Amniotic stem cell (primary cell): Measurements from ENCODE around the gene TSPO.
"Not testable (repeated sequence)": the region's sequence is repeated elsewhere in the genome, so short reads cannot be mapped to it uniquely, and the experiment has no call there.

Experiments used
- DNase-seq: peaks from one replicate; lab custom pipeline; 2025; lab: John Stamatoyannopoulos, UW

The TSPO gene

DNA sequence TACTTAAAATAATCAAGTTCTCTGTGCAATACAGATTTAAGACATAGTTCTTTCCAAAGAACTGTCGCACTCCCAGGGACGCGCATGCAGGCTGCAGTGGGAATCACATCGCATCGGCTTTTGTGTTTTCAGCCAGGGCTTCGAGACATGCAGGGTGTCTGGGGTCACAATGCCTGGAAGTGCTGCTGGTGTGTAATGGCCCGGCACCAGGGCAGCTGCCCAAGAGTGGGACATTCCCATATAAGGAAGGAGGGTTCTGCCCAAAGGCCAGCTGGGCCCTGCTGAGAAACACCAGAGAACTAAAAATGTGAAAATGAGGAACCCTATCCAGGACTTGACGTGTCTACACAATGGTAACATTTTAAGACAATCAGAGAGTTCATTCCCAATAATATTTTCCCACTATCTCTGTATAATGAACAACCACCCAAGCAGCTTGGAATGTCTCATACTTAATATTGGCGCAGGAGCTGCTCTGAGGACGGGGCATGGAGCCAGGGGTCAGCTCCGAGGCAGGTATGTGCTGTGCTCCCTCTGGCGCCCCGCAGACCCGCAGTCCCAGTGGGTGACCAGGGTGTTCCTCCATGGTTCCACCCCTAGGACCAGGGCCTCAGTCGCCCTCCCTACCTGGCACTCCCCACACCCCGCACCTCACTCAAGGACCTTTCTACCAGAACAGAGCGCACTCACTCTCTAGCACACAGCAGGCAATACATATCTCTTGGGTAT lies 19.4 kb upstream of the TSPO start:
- DNase-seq: no peak

DNA sequence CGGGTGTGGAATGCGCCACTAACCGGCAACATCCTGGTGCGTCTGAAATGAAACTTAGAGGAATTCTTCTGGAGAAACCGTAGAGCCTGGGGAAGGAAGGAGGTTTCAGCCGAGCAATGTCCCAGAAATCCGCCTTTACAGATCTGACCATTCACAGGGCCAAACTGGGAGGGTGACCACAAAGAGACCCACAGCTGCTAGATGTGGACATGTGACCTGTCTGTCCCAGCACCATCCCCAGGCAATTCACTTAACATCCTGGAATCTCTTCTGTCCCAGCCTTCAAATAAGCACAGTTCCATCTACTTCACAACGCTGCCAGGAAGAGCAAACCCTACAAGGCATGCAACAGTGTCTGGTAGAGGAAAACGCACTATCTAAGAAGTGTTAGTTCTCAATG lies 18.0 kb upstream of the TSPO start:
- no peak for DNase-seq

GRCh38 chr22:43134553-43134952 lies 16.8 kb upstream of the TSPO start:
- DNase-seq: no peak

DNA sequence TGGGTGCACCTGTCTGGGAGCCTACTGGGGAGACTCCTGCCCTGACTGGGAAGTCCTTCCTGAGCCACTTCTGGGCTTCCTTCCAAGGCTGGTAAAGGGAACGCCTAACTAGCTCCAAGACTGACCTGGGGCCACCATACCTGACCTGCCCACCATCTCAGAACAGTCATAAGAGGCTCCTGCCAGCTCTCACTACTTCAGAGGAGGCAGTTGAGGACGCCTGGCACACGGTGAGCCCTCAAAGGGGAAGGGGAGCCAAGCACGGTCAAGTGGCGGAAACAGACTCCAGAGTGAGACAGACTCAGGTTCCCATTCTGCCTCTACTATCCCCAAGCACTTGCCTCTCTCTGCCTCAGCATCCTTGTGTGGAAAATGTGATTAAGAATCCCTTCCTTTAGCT lies 15.8 kb upstream of the TSPO start:
- no peak for DNase-seq

- no peak for DNase-seq
These were observed 15.1 kb upstream of the TSPO start for GRCh38 chr22:43136255-43136654.

GRCh38 chr22:43136801-43137200 lies 14.6 kb upstream of the TSPO start:
- no peak for DNase-seq

GRCh38 chr22:43142880-43143562 lies 8.3 kb upstream of the TSPO start, which contains the start of gene MCAT:
MCAT (minus strand) TSS chr22:43143398; CDS start chr22:43143348, 50 bp downstream.
- DNase-seq: peak; percentile 32

GRCh38 chr22:43144949-43145348 lies 6.4 kb upstream of the TSPO start:
- no peak for DNase-seq

GRCh38 chr22:43145371-43145770 lies 6.0 kb upstream of the TSPO start:
- DNase-seq: not testable (repeated sequence)

GRCh38 chr22:43146332-43146731 lies 5.0 kb upstream of the TSPO start:
- not testable (repeated sequence) for DNase-seq

DNA sequence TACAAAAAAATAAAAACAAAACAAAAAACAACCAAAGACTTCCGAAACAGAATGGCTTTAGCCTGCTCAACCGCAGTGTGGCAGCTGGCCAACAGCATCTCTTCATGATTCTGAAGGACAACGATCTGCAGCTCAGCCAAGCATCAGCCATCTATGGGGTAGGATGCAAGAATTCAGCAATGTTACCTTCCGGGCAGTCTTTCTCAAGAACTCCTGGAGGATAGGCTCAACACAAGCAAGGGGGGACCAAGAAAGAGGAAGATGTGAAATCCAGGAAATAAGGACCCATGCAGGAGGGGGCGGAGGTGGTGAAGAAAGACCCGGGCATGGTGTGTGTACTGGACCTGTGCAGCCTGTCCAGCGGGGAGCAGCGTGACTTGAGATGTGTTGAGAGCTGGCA lies 3.5 kb upstream of the TSPO start:
- DNase-seq: no peak

GRCh38 chr22:43148581-43148980 lies 2.8 kb upstream of the TSPO start:
- DNase-seq: no peak

DNA sequence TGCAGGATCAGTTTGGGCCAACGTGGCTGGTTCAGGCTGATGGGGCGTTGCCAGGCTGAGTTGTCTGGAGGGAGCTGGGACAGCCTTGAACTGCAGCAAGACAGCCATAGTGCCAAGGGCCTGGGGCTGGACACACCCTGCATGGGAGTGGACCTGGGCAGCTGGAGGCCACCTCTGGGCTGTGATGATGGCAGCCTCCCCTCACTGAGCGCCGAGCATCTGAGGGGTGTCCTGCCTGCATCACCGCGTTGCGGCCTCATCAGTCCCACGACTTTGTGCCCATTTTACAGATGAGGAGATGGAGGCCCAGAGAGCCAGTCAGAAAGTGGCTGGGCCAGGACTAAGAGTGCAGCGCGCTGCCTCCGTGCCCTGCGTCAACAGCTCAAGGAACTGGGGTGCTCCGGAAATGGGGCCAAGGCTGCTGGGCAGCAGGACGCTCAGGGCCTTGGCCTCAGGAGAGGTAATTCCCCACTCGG lies 590 bp upstream of the TSPO start:
- DNase-seq: no peak

- DNase-seq: no peak
These were observed 621 bp downstream of the TSPO start for GRCh38 chr22:43152003-43152356.

DNA sequence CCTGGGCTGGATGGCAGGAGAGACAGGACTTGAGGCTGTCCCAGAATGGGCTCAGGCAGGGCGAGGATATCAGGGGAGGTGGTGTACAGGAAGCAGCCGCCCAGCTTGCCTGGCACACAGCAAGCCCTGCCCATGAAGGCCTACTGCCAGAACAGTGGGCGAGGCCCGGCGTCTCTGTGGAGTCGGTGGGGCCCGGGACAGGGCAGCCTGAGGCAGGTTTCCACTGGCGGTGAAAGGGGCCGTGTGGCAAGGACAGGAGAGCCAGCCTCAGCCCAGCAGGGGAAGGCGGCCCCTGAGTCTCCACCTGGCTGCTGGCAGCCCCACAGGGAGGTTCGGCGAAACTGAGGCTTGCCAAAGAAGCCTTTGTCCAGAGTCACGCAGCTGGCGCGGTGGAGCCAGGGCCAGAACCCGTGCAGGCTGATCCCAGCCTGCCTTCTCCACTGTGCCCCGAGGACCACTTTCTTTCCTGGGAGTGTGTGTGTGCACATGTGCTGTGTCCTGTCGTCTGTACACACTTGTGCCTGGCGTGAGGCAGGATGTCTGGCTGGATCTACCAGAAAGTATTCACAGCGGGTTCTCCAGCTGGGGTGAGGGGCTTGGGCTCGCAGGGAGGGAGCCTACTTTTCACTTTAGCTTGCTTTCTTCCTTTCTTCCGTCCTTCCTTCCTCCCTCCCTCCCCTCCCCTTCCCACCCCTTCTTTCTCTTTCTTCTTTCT lies 1.2 kb downstream of the TSPO start:
- DNase-seq: peak; percentile 31

- DNase-seq: no peak
These were observed 2.5 kb downstream of the TSPO start for GRCh38 chr22:43153899-43154298.

DNA sequence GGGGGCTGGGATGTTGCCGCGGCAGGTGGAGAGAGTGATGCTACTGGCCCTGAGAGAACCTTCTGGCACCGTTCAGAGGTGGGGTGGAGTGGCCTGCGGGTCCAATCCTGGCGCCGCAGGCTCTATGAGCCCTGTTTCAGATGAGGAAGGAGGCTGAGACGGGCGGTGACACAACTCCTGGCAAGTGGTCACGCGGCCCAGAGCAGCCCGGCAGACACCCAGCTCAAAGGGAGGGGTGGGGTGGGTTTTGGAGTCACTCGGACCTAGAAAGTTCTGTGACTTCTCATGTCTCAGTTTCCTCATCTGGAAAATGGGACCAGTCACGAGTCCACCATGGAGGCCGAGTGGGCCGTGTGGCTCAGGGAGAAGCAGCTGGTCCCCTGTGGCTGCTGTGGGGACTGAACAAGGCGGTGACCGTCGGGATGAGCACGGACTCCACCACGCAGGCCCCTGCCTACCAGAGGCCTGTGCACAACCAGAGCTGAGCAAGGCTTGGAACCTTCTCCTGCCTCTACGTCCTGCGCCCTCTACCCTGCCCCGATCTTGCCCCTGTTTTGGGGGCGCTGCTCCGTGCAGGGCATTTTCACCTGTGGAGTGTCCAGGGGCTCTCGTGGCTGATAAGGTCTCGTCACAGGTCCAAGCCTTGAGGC lies 3.7 kb downstream of the TSPO start:
- DNase-seq: no peak

GRCh38 chr22:43155789-43156188 lies 4.4 kb downstream of the TSPO start:
- no peak for DNase-seq

- DNase-seq: no peak
These were observed 5.1 kb downstream of the TSPO start for GRCh38 chr22:43156413-43156812.

GRCh38 chr22:43157874-43158546 lies 6.7 kb downstream of the TSPO start:
- no peak for DNase-seq

DNA sequence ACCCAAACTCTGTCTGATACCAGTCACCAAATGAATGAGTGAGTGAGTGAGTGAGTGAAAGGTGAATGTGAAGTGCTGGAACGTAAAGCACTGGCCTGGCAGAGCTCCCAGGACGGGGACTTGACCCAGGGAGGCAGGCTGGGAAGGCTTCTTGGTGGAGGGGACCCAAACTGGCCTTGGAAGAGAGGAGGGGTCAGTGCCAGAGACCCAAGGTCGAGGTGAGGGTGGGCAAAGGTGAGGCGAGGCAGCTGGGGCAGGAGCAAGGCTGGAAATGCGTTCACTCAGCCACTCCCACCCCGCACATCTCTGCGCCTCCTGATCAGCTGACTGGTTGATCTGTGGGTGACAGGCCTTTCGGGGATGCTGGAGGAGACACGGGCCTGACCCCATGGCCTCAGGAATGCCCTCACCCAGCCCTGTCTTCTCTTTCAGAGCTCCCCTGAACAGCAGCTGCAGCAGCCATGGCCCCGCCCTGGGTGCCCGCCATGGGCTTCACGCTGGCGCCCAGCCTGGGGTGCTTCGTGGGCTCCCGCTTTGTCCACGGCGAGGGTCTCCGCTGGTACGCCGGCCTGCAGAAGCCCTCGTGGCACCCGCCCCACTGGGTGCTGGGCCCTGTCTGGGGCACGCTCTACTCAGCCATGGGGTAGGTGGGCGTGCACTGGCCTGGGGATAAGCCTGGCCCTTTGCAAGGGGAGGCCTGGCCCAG lies 7.6 kb downstream of the TSPO start:
- DNase-seq: no peak
